HG03103 (cell line): ENCODE data around the gene LRRC31.

Experiments used
- ATAC-seq: cut with Tn5 transposase; IDR thresholded peaks from one replicate; pipeline ENCODE4 v1.9.1; 2021; ENCODE audit warnings: low read depth; ENCODE audit not compliant: unreplicated experiment

Gene LRRC31

GRCh38 chr3:169864270-169864669, 5.5 kb downstream of the LRRC31 start:
- no peak for ATAC-seq

- peak; percentile 69 for ATAC-seq
Observed at GRCh38 chr3:169863458-169863899, 6.3 kb downstream of the LRRC31 start.

- ATAC-seq = no peak
Observed at GRCh38 chr3:169861871-169862270, 7.9 kb downstream of the LRRC31 start.

- no peak for ATAC-seq
Observed at GRCh38 chr3:169857811-169858210, 11.9 kb downstream of the LRRC31 start.

- no peak for ATAC-seq
Observed at GRCh38 chr3:169855514-169855913, 14.2 kb downstream of the LRRC31 start.

GRCh38 chr3:169850618-169851017, 19.1 kb downstream of the LRRC31 start:
- no peak for ATAC-seq

GRCh38 chr3:169848741-169849140, 21.0 kb downstream of the LRRC31 start:
- no peak for ATAC-seq

- ATAC-seq = no peak
Observed at GRCh38 chr3:169847896-169848295, 21.8 kb downstream of the LRRC31 start.

- ATAC-seq = peak; percentile 96
Observed at GRCh38 chr3:169846458-169847193, 23.1 kb downstream of the LRRC31 start.

GRCh38 chr3:169842960-169843359, 26.8 kb downstream of the LRRC31 start:
- ATAC-seq = no peak

GRCh38 chr3:169841171-169841570, 28.6 kb downstream of the LRRC31 start:
- peak; percentile 69 for ATAC-seq

- ATAC-seq = no peak
Observed at GRCh38 chr3:169838511-169839030, 31.2 kb downstream of the LRRC31 start.

- ATAC-seq = no peak
Observed at GRCh38 chr3:169836942-169837275, 32.8 kb downstream of the LRRC31 start.

- peak; percentile 89 for ATAC-seq
Observed at GRCh38 chr3:169836078-169836941, 33.4 kb downstream of the LRRC31 start.

- ATAC-seq = peak; percentile 10
Observed at GRCh38 chr3:169835533-169835932, 34.2 kb downstream of the LRRC31 start.

- no peak for ATAC-seq
Observed at GRCh38 chr3:169827712-169828111, 42.0 kb downstream of the LRRC31 start.

- ATAC-seq = no peak
Observed at GRCh38 chr3:169825316-169825715, 44.4 kb downstream of the LRRC31 start.

- no peak for ATAC-seq
Observed at GRCh38 chr3:169822983-169823382, 46.8 kb downstream of the LRRC31 start.

GRCh38 chr3:169822540-169822939, 47.2 kb downstream of the LRRC31 start:
- no peak for ATAC-seq

- ATAC-seq = no peak
Observed at GRCh38 chr3:169822091-169822490, 47.6 kb downstream of the LRRC31 start.

- no peak for ATAC-seq
Observed at GRCh38 chr3:169818316-169818715, 51.4 kb downstream of the LRRC31 start.
